ENCODE data around the gene UGT1A6.
"Not testable (repeated sequence)": the region's sequence is repeated elsewhere in the genome, so short reads cannot be mapped to it uniquely, and the experiment has no call there.

The UGT1A6 gene

GRCh38 chr2:233736868-233737653, 44.4 kb downstream of the UGT1A6 start:
- DNase-seq = not testable (repeated sequence)

GRCh38 chr2:233740870-233741269, 48.2 kb downstream of the UGT1A6 start:
- no peak for DNase-seq

- DNase-seq = no peak
Observed at GRCh38 chr2:233743464-233744259, 51.0 kb downstream of the UGT1A6 start.

GRCh38 chr2:233745073-233745755, 52.5 kb downstream of the UGT1A6 start:
- DNase-seq = no peak

- DNase-seq = not testable (repeated sequence)
Observed at GRCh38 chr2:233745838-233746237, 53.1 kb downstream of the UGT1A6 start.

GRCh38 chr2:233746475-233747282, 54.0 kb downstream of the UGT1A6 start:
- no peak for DNase-seq

GRCh38 chr2:233747283-233747544, 54.5 kb downstream of the UGT1A6 start:
- no peak for DNase-seq

GRCh38 chr2:233750689-233751088, 58.0 kb downstream of the UGT1A6 start:
- not testable (repeated sequence) for DNase-seq

- DNase-seq = not testable (repeated sequence)
Observed at GRCh38 chr2:233751212-233752009, 58.7 kb downstream of the UGT1A6 start.

- no peak for DNase-seq
Observed at GRCh38 chr2:233754872-233755611, 62.4 kb downstream of the UGT1A6 start.

- no peak for DNase-seq
Observed at GRCh38 chr2:233756429-233757081, 63.9 kb downstream of the UGT1A6 start.

- no peak for DNase-seq
Observed at GRCh38 chr2:233758141-233758540, 65.5 kb downstream of the UGT1A6 start.

GRCh38 chr2:233758849-233759248, 66.2 kb downstream of the UGT1A6 start:
- DNase-seq = no peak

GRCh38 chr2:233760043-233760442, 67.4 kb downstream of the UGT1A6 start, which contains the start of gene UGT1A1:
TSS of gene UGT1A1 (plus strand) at chr2:233760270. CDS start at chr2:233760288, 18 bp downstream.
- DNase-seq = no peak

- DNase-seq = no peak
Observed at GRCh38 chr2:233761040-233761769, 68.5 kb downstream of the UGT1A6 start.

GRCh38 chr2:233764264-233764663, 71.6 kb downstream of the UGT1A6 start:
- DNase-seq = no peak

- no peak for DNase-seq
Observed at GRCh38 chr2:233764761-233765160, 72.1 kb downstream of the UGT1A6 start.

- no peak for DNase-seq
Observed at GRCh38 chr2:233766416-233766815, 73.7 kb downstream of the UGT1A6 start.

- DNase-seq = no peak
Observed at GRCh38 chr2:233768076-233768475, 75.4 kb downstream of the UGT1A6 start.

- DNase-seq = no peak
Observed at GRCh38 chr2:233769260-233769659, 76.6 kb downstream of the UGT1A6 start.

Data from OCI-M1 (cell line).